OCI-M2 (cell line): ENCODE data around the gene BSN.
"Not testable (repeated sequence)": the region's sequence is repeated elsewhere in the genome, so short reads cannot be mapped to it uniquely, and the experiment has no call there.

Source experiments
- DNase-seq: peaks from one replicate; lab custom pipeline; 2025; ENCODE audit not compliant: unreplicated experiment; lab: John Stamatoyannopoulos, UW

Gene BSN

GRCh38 chr3:49694409-49695070 lies 140.3 kb downstream of the BSN start:
- not testable (repeated sequence) for DNase-seq

DNA sequence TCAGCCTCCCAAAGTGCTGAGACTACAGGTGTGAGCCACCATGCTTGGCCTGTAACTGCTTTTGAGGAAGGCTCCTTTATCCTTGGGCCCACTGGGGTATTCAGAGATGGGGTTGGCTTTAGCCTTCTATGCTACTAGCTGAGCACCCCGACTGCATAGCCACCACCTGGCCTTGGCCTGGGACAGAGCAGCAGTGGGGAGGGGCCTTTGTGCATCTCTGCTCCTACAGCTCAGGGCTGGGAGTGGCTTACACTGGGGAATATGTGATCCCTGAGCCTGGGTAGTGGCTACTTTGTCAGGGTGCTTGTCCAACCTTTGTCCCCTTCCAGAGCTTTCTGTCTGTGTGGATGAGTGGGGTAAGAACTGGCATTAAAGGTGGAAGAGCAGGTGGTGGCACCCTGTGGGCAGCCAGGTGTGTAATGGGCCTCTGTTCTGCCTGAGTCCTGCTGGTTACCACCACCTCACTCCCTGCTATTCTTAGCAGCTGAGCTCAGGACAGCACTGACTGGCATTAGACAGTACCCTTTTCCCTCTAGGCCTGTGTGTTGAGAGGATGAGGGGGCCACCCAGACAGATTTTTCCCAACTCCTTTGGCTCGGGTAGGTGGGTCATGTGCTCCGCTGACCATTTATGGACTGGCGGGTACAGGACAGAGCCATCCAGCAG lies 141.2 kb downstream of the BSN start:
- DNase-seq, result not testable (repeated sequence)

GRCh38 chr3:49699281-49699979 lies 145.2 kb downstream of the BSN start:
- DNase-seq, result no peak

DNA sequence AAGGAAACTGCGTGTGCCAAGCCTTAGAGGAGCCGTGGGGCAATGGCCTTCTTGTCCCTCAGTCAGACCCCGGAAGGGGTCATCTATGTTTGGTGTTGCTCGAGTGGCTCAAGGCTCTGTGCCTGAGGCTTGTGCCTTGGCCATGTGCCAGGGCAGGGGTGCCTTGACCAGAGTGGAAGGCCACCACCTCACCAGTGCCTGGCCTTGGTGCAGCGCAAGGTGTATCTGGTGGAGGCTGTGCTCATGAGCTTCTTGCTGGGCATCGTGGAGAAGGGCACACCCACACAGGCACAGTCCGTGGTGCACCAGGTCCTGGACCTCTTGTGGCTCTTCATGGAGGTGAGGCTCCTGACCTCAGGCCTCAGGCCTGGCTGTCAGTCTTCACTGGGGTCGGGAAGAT lies 145.7 kb downstream of the BSN start:
- no peak for DNase-seq

- no peak for DNase-seq
These were observed 146.3 kb downstream of the BSN start for GRCh38 chr3:49700453-49701128.

DNA sequence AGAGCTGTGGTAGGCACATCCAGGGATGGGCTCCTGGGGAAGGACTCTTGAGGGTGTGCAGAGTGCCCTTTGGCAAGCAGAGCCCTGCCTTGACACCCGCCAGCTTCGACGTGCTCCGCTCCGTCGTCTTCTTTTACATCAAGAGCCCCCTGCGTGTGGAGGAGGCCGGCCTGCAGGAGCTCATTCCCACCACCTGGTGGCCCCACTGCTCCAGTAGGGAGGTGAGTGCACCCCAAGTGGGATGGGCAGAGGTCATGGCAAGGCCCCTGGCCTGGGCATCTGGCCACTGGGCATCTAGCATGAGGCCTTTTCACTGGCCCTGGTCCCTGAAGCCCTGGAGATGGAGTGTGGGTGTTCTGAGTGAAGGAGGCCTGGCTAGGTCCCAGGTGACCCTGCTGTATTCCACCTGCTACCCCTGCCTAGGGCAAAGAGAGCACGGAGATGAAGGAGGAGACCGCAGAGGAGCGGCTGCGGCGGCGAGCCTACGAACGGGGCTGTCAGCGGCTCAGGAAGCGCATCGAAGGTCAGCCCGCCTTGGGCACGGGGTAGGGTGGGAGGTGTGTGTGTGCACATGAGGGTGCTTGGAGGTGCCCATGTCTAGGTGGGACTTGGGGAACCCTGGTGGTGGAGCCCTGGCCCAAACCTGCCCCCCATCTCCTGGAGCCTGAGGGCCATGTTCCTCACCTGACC lies 147.3 kb downstream of the BSN start:
- DNase-seq, result no peak

- no peak for DNase-seq
These were observed 148.4 kb downstream of the BSN start for GRCh38 chr3:49702672-49703071.

DNA sequence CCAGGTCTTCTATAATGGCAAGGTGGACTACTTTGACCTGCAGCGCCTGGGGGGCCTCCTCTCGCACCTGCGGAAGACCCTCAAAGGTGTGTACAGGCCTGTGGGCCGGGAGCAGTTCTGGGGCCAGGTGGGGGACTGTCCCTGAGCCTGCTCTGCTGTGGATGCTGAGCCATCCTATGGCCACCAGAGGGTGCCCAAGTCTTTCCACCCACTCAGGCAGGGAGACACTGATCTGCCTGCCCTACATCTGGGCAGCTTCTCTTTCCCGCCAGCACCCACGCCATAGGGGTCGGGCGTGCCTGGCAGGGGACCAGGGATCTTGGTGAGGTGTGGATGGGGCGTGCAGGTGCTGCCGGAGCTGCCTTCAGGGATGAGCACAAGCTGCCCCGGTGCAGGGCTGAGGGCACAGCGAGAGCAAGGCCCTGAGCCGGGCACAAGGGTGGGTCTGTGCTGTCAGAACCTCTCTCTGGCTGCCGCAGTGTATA lies 149.2 kb downstream of the BSN start:
- DNase-seq, result peak; percentile 1

GRCh38 chr3:49703956-49704355 lies 149.7 kb downstream of the BSN start:
- DNase-seq, result no peak

DNA sequence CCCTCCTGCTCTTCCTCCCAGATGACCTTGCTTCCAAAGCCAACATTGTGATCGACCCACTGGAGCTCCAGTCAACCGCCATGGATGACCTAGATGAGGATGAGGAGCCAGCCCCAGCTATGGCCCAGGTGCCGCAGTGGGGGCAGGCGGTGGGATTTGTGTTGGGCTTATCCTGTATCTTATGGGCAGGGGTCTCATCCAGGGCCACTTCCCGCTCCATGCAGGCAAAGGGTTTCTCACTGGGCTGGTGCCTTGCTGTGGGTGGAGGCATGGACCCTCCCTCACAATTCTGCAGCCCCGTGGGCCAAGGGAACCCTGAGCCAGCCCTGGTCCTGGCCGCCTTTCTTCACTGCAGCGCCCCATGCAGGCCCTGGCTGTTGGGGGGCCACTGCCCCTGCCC lies 150.4 kb downstream of the BSN start:
- DNase-seq, result no peak

GRCh38 chr3:49705390-49705960 lies 151.2 kb downstream of the BSN start:
- no peak for DNase-seq

DNA sequence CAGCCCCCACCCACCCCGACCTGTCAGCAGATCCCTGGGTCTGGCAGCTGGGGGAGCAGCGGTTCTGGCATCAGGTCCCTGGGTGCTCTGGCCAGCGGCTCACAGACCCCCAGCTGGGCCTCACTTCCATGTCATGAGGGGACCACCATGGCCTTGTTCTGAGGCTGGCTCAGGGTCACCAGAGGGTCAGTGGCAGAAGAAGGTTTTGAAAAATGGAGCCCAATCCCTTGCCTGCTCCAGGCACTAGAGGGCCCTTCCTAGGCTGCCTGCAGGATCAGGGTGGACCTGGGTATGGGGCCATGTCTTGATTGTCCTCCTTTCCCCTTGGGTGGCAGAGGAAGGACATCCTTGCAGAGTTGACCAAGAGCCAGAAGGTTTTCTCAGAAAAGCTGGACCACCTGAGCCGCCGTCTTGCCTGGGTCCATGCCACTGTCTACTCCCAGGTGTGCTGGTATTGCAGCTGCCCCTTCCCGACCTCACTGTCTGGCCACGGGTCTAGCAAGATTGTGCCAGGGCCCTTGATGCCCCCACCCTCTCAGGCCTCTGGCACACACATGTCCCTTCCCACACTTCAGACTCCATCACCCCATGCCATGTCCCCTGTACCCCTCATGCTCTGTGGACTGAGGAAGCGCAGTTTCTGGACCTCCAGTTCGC lies 152.3 kb downstream of the BSN start:
- DNase-seq, result no peak

- no peak for DNase-seq
These were observed 152.8 kb downstream of the BSN start for GRCh38 chr3:49707113-49707480.

DNA sequence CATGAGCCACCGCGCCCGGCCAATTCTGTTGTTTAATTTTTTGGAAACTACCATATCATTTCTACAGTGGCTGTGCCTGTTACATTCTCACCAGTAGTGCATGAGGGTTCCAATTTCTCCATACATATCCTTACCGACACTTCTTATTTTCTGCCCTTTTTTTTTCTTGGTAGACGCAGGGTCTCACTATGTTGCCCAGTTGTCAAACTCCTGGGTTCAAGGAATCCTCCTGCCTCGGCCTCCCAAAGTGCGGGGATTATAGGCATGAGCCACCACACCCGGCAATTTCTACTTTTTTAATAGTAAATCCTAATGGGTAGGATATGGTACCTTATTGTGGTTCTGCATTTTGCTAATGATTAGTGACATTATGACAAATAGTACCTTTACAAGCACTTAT lies 155.6 kb downstream of the BSN start:
- DNase-seq, result no peak

GRCh38 chr3:49711489-49711888 lies 157.2 kb downstream of the BSN start:
- no peak for DNase-seq

GRCh38 chr3:49712166-49712565 lies 157.9 kb downstream of the BSN start:
- DNase-seq, result no peak

DNA sequence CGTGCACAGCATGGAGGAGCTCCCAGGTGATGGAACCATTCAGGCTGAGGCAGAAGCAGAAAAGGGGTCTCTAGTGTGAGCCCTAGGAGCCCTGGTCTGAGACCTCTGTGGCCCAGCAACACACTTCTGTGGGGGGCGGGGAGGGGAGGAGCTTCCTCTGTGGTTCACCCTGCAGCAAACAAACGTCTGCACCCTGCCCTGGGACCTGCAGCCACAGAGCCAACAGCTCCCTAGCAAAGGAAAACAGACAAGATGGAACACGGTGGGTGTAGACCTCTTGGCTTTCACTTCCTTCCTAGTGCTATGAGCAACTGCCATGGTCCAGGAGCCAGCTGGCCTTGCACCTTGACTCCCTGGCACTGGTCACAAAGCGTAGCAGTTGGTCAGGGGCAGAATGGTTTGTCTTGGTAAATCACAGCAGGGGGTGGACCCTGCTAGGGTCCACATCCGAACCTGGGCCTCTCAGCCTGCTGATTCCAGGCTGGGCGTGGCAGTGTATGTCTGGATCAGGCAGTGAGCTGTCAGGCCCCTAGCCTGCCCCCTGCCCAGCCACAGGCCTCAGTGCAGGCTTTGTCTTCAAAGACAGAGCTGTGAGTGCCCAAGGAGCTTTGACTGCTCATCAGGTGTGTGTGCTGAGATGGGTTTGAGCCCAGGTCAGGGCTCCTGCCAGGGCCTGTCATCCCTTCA lies 158.5 kb downstream of the BSN start:
- no peak for DNase-seq

DNA sequence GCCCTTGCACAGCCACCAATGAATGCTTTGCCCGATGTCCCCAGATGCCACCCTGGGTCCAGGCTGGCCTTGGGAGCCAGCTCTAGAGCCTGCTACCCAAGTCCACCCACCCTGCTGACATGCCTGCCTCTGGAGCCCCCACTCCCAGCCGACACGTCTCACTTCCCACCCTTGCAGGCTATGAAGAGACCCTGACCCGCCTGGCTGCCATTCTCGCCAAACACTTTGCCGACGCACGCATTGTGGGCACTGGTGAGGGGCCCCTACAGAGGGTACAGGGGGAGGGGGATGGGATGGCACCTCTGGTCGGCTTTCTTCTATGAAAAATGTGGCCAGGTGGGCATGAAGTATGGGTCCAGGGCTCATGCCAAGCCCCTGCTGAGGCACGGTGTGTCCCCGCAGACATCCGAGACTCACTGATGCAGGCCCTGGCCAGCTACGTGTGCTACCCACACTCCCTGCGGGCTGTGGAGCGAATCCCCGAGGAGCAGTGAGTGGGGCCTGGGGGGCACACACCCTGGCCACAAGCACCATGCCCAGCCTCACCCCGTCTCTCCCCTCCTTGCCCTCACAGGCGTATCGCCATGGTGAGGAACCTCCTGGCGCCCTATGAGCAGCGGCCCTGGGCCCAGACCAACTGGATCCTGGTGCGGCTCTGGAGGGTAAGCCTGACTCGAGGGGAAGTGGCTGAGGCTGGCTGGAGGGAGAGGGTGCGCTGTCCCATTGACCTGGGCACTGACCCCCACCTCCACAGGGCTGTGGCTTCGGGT lies 159.2 kb downstream of the BSN start:
- DNase-seq, result no peak
